GM12892 (cell line): ENCODE results near the gene CEP44.

Experiments
- POLR2AphosphoS5 ChIP-seq: IDR thresholded peaks from 2 replicates; pipeline ENCODE4 v1.6.1; 2011; ENCODE audit warnings: low read depth, low read length, control low read depth
- TAF1 ChIP-seq: IDR thresholded peaks from 2 replicates; pipeline ENCODE4 v1.6.1; 2011; ENCODE audit warnings: low read depth, mild to moderate bottlenecking, control low read depth, low read length, borderline replicate concordance

DNA sequence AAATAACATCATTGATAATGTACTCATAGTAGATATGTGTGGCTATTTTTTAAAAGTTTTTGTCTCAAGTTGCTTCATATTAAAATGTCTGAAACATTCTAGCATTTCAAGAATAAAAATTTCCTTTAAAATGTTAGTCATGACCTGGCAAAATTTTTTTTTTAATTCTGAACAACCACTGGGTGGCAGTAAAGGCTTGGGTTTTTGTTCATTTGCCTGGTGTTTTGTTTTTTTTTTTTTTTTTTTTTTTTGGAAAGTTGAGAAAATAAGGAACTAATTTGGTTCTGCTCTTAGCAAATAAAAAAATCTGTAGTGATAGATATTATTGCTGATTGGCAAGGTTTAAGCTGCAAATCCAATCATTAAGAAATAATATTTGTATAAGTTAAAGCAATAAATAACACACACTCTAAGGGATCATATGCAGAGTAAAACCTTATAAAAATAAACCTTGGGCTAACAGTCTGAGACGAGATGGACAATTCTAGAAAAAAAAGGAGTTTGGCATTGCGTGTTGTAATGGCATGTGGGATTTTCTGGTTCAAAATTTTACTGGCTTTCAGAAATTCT is 81.4 kb downstream of the CEP44 start:
- TF ChIP-seq POLR2AphosphoS5 (no peak), TAF1 (no peak)
